Raji (cell line): ENCODE results near the gene FOXS1.

Source experiments
- POLR2A ChIP-seq: IDR thresholded peaks from 2 replicates; pipeline ENCODE4 v1.6.1; 2011; ENCODE audit warnings: low read depth, low read length, control low read depth; ENCODE audit not compliant: insufficient read depth

Gene FOXS1

DNA sequence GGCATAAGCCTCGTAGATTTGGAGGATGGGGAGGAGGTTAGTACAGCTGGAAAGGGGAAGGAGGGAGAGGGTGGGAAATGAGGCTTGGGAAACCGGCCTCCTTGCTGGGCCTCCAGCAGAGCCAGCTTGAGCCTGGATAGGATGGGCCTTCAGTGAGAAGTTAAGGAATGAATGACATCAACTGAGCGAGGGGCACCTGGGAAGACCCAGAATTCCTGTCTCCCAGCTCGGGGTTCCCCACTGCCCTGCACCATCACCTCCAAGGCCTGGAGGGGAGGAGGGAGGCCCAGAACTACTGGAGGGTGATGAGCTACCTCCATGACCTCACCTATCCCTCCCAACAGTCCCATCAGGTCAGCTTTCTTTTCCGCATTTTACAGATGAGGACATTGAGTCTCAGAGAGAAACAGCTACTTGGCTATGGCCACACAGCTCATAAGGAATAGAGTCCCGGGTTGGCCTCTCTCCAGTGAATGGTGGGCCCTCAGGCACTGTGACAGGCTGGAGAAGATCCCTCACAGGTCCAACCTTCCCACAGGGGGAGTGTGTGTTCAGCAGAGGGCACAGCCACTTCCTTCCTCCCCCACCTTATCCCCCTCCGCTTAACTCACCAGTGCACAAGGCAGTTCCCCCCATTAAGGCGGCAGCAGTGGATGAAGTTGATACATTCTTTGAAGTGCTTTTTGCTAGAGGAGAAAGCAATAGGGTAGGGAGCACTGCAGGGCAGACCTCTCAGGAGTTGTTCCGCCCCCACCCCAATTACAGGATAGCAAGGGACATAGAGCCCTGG, 18.1 kb upstream of the FOXS1 start:
- no peak for TF ChIP-seq POLR2A

DNA sequence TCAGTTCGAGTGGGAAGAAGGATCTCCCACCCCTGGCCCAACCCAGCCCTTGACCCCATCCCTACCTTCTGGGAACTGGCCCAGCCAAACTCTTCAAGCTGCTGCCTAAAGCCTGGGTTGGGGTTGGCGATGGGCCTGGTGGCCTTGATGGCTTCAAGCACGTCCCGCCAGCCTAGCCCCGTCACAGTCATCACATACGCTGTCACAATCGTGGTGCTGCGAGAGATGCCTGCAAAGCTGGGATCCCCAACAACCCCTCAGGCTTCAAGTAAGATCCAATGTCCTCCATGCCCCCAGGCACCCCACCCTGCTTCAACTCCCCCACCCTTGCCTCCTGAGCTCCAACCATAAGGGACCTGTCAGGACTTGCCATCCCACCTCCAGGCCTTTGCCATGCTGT, 17.1 kb upstream of the FOXS1 start:
- no peak for TF ChIP-seq POLR2A

DNA sequence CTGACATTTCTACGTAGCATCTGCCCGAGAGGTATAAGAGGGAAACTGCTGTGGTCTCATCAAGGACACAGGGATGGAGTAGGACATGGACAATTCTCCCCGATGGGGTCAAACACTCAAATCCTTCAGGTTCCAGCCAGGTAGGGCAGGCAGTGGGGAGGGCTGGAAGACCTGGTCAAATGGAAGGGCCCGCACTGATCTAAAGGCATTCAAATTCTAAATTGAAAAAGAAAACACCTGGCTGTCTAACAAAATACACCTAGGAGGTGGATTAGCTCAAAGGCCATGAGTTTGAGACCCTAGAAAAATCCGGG, 16.7 kb upstream of the FOXS1 start:
- TF ChIP-seq POLR2A, result no peak

DNA sequence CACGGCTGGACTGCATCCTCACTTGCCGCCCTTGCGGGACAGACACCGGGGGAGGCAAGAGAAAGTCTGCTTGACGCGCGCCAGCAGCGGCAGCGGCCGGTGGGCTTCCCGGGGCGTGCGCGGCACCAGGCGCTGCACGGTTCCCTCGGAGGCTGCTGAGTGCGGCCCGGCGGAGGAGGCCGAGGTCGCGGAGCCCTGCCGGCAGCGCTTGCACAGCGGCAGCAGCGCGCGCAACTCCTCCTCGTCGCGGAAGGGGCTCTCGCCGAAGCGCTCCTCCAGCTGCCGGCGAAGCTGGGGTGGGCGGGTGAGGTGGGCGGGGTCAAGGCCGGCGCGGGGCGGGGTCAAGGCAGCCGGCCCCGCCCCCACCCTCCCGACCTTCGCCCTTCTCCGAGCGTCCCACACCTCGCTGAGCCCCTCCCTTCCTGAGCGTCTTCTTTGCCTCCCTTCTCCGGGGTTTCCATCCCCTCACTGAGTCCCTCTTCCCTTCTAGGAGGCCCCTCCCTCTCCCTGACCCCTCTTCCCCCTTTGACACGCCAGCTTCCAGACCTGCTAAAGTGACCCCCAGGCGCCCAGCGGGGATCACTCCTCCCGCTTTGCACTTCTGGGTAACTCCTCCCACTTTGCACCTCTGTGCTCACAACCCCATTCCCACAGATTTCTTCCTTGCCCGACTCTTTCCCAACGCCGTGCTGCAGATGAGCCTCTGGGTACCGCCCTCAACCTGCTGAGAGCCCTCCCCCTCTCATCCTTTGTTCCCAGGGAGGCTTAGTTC, 16.2 kb upstream of the FOXS1 start:
- no peak for TF ChIP-seq POLR2A

DNA sequence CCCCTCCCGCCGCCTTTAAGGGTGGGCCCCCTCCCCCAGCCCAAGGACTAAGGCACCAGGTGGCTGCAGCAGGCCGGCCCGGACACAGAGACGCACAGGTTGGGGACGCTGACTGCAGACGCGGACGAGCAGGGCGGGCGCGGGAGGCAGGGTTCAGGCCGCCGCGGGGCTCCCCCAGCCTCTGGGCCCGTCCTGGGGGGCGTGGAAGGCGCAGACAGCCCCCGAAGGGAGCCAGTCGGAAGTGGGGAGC, 15.7 kb upstream of the FOXS1 start:
- TF ChIP-seq POLR2A, result no peak

DNA sequence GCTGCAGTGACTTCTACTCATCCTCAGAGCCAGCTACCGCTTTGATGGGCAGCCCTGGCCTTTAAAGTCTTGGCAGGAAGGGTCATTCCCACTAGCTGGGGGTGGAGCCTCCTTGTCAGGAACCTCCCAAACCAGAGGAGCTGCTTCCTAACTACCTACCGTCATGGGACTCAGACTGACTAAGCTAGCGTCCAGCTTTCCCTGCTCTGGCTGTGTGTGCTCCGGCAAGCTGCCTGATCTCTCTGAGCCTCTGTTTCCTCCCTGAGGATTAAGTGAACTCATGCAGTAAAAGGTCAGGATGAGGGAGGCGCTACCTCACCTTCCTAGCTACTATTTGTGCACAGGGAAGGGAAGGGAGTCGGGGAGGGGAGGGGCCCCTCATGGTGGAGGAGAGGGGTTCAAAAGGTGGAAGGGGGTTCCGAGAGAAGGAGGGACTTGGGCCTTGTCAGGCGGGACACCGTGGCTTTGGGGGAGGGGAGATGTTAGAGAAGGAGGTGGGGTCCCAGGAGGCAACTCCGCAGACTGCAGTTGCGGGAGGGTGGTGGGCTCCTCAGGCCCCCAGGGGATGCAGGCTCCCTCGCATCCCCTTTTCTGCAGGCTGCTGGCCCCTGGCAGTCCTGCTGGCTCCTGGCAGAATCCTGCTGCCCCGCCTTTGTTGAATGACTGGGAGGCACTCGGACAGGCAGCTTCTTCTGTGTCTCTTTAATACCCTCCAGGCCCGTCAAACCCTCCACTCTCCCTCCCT, 15.2 kb upstream of the FOXS1 start:
- no peak for TF ChIP-seq POLR2A

- TF ChIP-seq POLR2A, result no peak
Measured at GRCh38 chr20:31859998-31860380, 14.6 kb upstream of the FOXS1 start.

- TF ChIP-seq POLR2A, result no peak
Measured at GRCh38 chr20:31859266-31859997, 14.0 kb upstream of the FOXS1 start.

DNA sequence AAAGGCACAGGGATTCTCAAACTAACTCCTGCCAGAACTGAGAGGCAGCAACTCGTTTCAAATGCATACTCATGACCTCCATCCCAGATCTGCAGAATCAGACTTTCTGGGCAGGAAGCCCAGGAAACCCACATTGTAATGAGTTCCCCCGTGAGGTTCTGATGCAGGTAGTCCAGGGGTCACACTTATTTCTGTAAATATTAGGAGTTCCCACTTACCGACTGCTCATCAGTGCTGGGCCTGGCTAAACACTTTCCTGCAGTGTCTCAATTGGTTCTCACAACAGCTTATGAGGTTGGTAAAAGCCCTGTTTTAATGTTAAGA, 13.3 kb upstream of the FOXS1 start:
- no peak for TF ChIP-seq POLR2A

GRCh38 chr20:31857861-31858759, 12.7 kb upstream of the FOXS1 start:
- TF ChIP-seq POLR2A, result no peak

GRCh38 chr20:31856516-31856915, 11.1 kb upstream of the FOXS1 start:
- TF ChIP-seq POLR2A, result no peak

GRCh38 chr20:31853481-31853880, 8.1 kb upstream of the FOXS1 start:
- no peak for TF ChIP-seq POLR2A

DNA sequence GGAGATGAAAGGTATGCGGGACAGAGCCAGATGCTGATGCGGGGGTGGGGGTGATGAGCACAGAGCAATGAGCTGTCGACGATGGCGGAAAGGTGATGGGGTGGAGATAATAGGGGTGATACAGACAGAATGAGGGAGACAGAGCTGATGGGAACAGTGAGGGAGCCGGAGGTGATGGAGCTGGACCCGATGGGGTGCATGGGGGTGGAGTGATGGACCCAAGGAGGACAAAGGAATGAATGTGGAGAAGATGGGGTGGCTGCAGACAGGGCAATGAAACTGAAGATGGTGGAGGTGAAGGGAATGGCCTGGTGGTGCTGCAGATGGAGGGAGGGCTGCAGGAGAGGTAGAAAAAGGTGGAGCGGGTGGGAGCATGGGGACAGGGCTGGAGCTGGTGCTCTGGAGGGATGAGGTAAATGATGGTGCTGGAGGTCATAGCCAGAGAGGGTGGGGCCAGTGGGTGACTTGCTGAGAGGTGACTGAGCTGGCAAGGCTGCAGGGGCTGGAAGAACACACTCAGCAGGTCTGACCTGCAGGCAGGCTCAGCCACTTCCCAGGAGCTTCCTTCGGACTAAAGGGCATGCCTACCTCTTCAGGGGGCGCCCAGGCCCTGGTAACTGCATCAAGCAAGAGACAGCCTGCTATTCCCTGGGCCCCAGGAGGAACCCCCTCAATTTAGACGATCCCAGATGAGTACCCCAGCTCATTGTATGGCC, 6.0 kb upstream of the FOXS1 start:
- no peak for TF ChIP-seq POLR2A

GRCh38 chr20:31849306-31849930, 4.0 kb upstream of the FOXS1 start:
- TF ChIP-seq POLR2A, result no peak
